Smooth muscle cell (in vitro differentiated cells): ENCODE results near the gene RSPH3. TPM values are rescaled to one million over a fixed set of nuclear protein-coding genes. Genes with fewer than 3 reads are reported as not detected.
A peak's percentile ranks its signal among the peaks of the same experiment; 100 is the strongest.
"Not testable (repeated sequence)": the region's sequence is repeated elsewhere in the genome, so short reads cannot be mapped to it uniquely, and the experiment has no call there.

ENCODE experiments used
- DNase-seq: peaks from one replicate; lab custom pipeline; 2025; ENCODE audit not compliant: unreplicated experiment; lab: John Stamatoyannopoulos, UW
- H2AFZ ChIP-seq: fragments of 200-600 bp; sonication (generic); 2 replicates; pipeline ENCODE4 v1.6.0; 2016; ENCODE audit warnings: antibody characterized with exemption, low read depth, mild to moderate bottlenecking
- H3F3A ChIP-seq: fragments of 200-600 bp; sonication (generic); 2 replicates; pipeline ENCODE4 v1.6.0; 2017; ENCODE audit warnings: antibody characterized with exemption, low read depth
- H3K27ac ChIP-seq: fragments of 200-600 bp; sonication (generic); 2 replicates; pipeline ENCODE4 v1.5.1; 2016; ENCODE audit warnings: low read depth, mild to moderate bottlenecking
- H3K27me3 ChIP-seq: fragments of 200-600 bp; sonication (generic); 2 replicates; pipeline ENCODE4 v1.6.1; 2016; ENCODE audit warnings: low read depth, mild to moderate bottlenecking
- H3K36me3 ChIP-seq: fragments of 200-600 bp; sonication (generic); 2 replicates; pipeline ENCODE4 v1.5.1; 2016; ENCODE audit warnings: low read depth
- H3K4me1 ChIP-seq: fragments of 200-600 bp; sonication (generic); 2 replicates; pipeline ENCODE4 v1.5.1; 2016; ENCODE audit warnings: low read depth
- H3K4me2 ChIP-seq: fragments of 200-600 bp; sonication (generic); 2 replicates; pipeline ENCODE4 v1.6.0; 2016; ENCODE audit warnings: mild to moderate bottlenecking
- H3K4me3 ChIP-seq: fragments of 200-600 bp; sonication (generic); 2 replicates; pipeline ENCODE4 v1.5.1; 2016; ENCODE audit warnings: mild to moderate bottlenecking
- H3K79me2 ChIP-seq: fragments of 200-600 bp; sonication (generic); 2 replicates; pipeline ENCODE4 v1.6.0; 2016; ENCODE audit warnings: low read depth, mild to moderate bottlenecking
- H3K9ac ChIP-seq: fragments of 200-600 bp; sonication (generic); 2 replicates; pipeline ENCODE4 v1.6.0; 2016; ENCODE audit warnings: low read depth
- H3K9me3 ChIP-seq: fragments of 200-600 bp; sonication (generic); replicated peaks from 2 replicates; pipeline ENCODE4 v1.5.1; 2016; ENCODE audit warnings: low read depth
- H4K20me1 ChIP-seq: fragments of 200-600 bp; sonication (generic); 2 replicates; pipeline ENCODE4 v1.6.0; 2016; ENCODE audit warnings: low read depth
- WGBS: methylation state at CpG from one replicate; pipeline ENCODE4 v1.1.7; 2016; ENCODE audit warnings: low lambda C conversion rate; 5-methylcytosine and 5-hydroxymethylcytosine counted together
- polyA plus RNA-seq: library from polyadenylated mRNA; unstranded; fragments of >200 nt; fragmentation: Nextera tagmentation; extraction: Ambion mirVana; gene quantifications from 2 replicates; pipeline ENCODE4 v1.2.1, GENCODE V29; 2016
- total RNA-seq: library from RNA; depleted of rRNA; stranded (reverse); fragments of >200 nt; gene quantifications from 2 replicates; pipeline ENCODE4 v1.2.3, GENCODE V29; 2014
- TF ChIP-seq, protein P1 (sequence below): fragments of 200-600 bp; sonication (generic); IDR thresholded peaks from 2 replicates; pipeline ENCODE4 v1.5.1; 2017; ENCODE audit warnings: borderline replicate concordance, mild to moderate bottlenecking, antibody characterized with exemption; ENCODE audit not compliant: insufficient read depth, poor library complexity, severe bottlenecking

RSPH3 gene
- total and polyA plus RNA-seq, 2 experiments from 2014 or later: 7.1 to 7.5 TPM

DNA sequence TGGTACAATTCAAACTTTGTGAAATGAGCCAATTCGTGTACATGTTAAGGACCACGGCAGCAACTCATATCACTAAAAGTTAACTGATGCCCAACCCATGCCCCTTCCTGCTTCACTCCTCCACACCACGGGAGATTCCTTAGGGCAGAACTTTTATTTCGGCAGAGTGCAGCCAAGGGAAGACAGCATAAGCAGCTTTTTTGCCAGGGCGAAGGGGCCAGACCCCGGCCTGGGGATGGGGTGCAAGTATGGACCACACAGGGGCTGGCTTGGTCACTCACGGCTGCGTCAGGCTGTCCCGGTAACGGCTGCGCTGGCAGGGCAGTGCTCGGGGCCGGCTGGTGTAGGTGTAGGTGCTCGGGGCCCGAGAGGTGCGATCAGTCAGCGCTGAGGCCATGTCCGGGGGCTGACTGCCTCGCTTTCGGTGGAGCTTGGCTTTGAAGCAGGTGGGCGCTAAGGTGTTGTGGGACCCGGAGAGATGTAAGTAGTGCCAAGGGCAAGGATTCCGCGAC is 792 bp downstream of the RSPH3 start:
- Histone ChIP-seq H3F3A (peaks cover 4% of the 10 kb centered on the region), H3K4me2 (peak overlapping the region; percentile 87), H3K9me3 (no peaks in the 10 kb centered on the region), H3K4me3 (peak overlapping the region; percentile 78), H3K9ac (peak overlapping the region; percentile 78), H3K27ac (peak overlapping the region; percentile 82), H3K36me3 (no peaks in the 10 kb centered on the region), H2AFZ (peak overlapping the region; percentile 52), H4K20me1 (no peaks in the 10 kb centered on the region), H3K27me3 (no peaks in the 10 kb centered on the region), H3K4me1 (peaks cover 7% of the 10 kb centered on the region), H3K79me2 (peaks cover 14% of the 10 kb centered on the region)
- TF ChIP-seq, protein P1, sequence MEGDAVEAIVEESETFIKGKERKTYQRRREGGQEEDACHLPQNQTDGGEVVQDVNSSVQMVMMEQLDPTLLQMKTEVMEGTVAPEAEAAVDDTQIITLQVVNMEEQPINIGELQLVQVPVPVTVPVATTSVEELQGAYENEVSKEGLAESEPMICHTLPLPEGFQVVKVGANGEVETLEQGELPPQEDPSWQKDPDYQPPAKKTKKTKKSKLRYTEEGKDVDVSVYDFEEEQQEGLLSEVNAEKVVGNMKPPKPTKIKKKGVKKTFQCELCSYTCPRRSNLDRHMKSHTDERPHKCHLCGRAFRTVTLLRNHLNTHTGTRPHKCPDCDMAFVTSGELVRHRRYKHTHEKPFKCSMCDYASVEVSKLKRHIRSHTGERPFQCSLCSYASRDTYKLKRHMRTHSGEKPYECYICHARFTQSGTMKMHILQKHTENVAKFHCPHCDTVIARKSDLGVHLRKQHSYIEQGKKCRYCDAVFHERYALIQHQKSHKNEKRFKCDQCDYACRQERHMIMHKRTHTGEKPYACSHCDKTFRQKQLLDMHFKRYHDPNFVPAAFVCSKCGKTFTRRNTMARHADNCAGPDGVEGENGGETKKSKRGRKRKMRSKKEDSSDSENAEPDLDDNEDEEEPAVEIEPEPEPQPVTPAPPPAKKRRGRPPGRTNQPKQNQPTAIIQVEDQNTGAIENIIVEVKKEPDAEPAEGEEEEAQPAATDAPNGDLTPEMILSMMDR: no peak
- no peak for DNase-seq
- WGBS: 1% methylated on average over 24 of the region's 24 CpGs

DNA sequence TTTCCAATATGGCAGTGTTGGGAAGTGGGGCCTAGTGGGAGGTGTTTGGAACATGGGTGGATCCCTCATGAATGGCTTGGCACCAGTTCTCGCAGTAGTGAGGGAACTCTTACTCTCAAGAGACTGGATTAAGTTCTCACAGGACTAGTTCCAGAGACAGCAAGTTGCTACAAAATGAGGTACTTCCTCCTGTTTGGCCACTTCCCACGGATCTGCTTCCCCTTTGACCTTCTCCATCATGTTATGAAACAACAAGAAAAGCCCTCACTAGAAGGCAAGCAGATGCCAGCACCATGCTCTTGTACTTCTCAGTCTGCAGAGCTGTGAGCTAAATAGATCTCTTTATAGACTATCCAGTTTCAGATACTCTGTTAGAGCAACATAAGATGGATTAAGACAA is 3.1 kb downstream of the RSPH3 start:
- Histone ChIP-seq H3K36me3 (no peaks in the 10 kb centered on the region), H4K20me1 (no peaks in the 10 kb centered on the region), H2AFZ (no peak overlapping the region), H3K9ac (no peak overlapping the region), H3K4me2 (no peak overlapping the region), H3K4me3 (no peak overlapping the region), H3F3A (peaks cover 4% of the 10 kb centered on the region), H3K79me2 (peaks cover 14% of the 10 kb centered on the region), H3K4me1 (peaks cover 7% of the 10 kb centered on the region), H3K27me3 (no peaks in the 10 kb centered on the region), H3K27ac (no peak overlapping the region), H3K9me3 (no peaks in the 10 kb centered on the region)
- 92% methylated on average over 2 of the region's 2 CpGs for WGBS
- no peak for DNase-seq
- TF ChIP-seq, protein P1: no peak

DNA sequence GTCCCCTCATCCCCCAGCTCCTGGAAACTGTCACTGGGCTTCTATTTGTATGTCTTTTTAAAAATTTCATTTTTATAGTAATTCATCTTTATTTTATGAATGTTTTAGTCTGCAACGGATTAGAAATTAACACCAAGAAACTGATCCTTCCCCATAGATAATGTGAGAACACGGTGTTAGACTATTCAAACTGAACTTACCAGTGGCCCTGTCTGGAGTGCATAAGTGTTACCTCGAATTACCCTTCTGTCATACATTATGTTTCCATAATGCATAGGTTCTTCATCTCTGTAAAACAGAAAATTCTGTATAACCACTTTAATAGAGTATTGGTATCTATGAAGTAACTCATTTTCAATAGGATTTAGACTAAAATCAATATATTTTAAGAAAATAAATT is 6.4 kb downstream of the RSPH3 start:
- Histone ChIP-seq H3F3A (no peaks in the 10 kb centered on the region), H3K4me3 (no peak overlapping the region), H3K79me2 (peaks cover 14% of the 10 kb centered on the region), H3K9ac (no peak overlapping the region), H3K4me1 (no peaks in the 10 kb centered on the region), H3K4me2 (no peak overlapping the region), H2AFZ (no peak overlapping the region), H4K20me1 (no peaks in the 10 kb centered on the region), H3K9me3 (no peaks in the 10 kb centered on the region), H3K36me3 (no peaks in the 10 kb centered on the region), H3K27me3 (no peaks in the 10 kb centered on the region), H3K27ac (no peak overlapping the region)
- 97% methylated on average over 3 of the region's 3 CpGs for WGBS
- TF ChIP-seq, protein P1: no peak
- no peak for DNase-seq

DNA sequence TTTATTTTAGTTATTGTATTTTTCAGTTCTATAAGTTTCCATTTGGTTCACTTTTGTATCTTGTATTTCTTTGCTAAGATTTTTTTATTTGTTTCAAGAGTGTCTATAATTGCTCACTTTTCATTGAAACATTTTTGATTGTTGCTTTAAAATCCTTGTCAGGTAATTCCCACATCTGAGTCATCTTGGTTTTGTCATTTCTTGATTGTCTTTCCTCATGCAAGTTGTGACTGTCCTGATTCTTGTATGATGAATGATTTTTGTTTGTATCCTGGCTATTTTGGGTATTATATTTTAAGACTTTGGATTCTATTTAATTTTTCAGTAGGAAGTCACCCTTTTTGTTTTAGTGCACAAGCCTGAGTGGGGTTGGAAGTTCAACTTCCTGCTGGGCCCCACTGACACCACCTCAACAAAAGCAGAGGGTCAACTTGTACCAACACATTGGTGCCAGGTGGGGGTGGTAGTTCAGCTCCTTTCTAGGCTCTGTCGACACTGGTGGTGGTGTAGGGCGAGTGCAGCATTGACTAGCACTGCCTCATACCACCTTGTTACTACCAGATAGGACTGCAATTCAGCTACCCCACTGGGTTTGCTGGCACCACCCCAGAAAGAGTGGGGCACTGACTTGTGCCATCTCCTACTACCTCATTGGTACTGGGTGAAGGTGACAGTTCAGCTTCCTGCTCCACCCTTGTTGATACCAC is 8.8 kb downstream of the RSPH3 start:
- no peaks in the 10 kb centered on the region for H3K36me3 ChIP-seq
- no peaks in the 10 kb centered on the region for H3K9me3 ChIP-seq
- H3F3A ChIP-seq: no peaks in the 10 kb centered on the region
- no peaks in the 10 kb centered on the region for H3K4me1 ChIP-seq
- H3K4me3 ChIP-seq: no peak overlapping the region
- DNase-seq: no peak
- H3K4me2 ChIP-seq: no peak overlapping the region
- no peak overlapping the region for H2AFZ ChIP-seq
- 88% methylated on average over 2 of the region's 2 CpGs for WGBS
- H3K27me3 ChIP-seq: no peaks in the 10 kb centered on the region
- H3K79me2 ChIP-seq: peaks cover 4% of the 10 kb centered on the region
- H3K9ac ChIP-seq: no peak overlapping the region
- no peaks in the 10 kb centered on the region for H4K20me1 ChIP-seq
- TF ChIP-seq, protein P1: no peak
- H3K27ac ChIP-seq: no peak overlapping the region

DNA sequence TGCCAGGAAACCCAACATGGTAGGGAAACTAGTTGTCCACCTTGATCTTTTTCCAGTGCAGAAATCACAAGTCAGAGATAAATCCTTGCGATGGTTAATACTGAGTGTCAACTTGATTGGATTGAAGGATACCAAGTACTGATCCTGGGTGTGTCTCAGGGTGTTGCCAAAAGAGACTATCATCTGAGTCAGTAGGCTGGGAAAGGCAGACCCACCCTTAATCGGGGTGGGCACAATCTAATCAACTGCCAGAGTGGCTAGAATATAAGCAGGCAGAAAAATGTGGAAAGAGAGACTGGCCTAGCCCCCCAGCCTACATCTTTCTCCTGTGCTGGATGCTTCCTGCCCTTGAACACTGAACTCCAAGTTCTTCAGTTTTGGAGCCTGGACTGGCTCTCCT is 10.3 kb downstream of the RSPH3 start:
- H3K4me1 ChIP-seq, H3K9ac ChIP-seq, H3K4me2 ChIP-seq, H3F3A ChIP-seq, H3K27ac ChIP-seq, H3K27me3 ChIP-seq, DNase-seq, H3K4me3 ChIP-seq, H4K20me1 ChIP-seq, H3K9me3 ChIP-seq, H2AFZ ChIP-seq, H3K36me3 ChIP-seq, H3K79me2 ChIP-seq: not testable (repeated sequence)
- WGBS: 100% methylated on average over 2 of the region's 2 CpGs
